HCT116 (cell line): ENCODE measurements around the gene COL23A1.

Experiments
- CEBPB ChIP-seq: IDR thresholded peaks from 2 replicates; pipeline ENCODE4 v1.6.1; 2012; ENCODE audit warnings: low read depth
- EZH2phosphoT487 ChIP-seq: fragments of 200-600 bp; IDR thresholded peaks from 2 replicates; pipeline ENCODE4 v1.6.1; 2018; ENCODE audit warnings: antibody characterized with exemption, borderline replicate concordance
- POLR2A ChIP-seq: IDR thresholded peaks from 2 replicates; pipeline ENCODE4 v1.7.0; 2011; ENCODE audit warnings: borderline replicate concordance; ENCODE audit not compliant: insufficient read depth, insufficient read length; ENCODE audit errors: extremely low read depth
- RAD21 ChIP-seq: IDR thresholded peaks from 2 replicates; pipeline ENCODE4 v1.6.1; 2012; ENCODE audit warnings: low read depth, mild to moderate bottlenecking
- ZFX ChIP-seq: fragments of 450-650 bp; IDR thresholded peaks from 2 replicates; pipeline ENCODE4 v1.6.1; 2017
- ZNF274 ChIP-seq: fragments of 200-500 bp; sonication (Bioruptor generic); IDR thresholded peaks from 2 replicates; pipeline ENCODE4 v1.6.1; 2014; ENCODE audit warnings: mild to moderate bottlenecking, low read depth, low read length, inconsistent platforms
- TF ChIP-seq, protein P1 (sequence below), 3 experiments: fragments of 200-600 bp in 1 of 3; sonication (generic) in 1 of 3; IDR thresholded peaks in 2 of 3; conservative IDR thresholded peaks in 1 of 3; 2 replicates each; pipeline ENCODE4 v1.5.1; 2012 to 2017; ENCODE audit warnings: low read depth in 2 of 3, low read length in 2 of 3, antibody characterized with exemption in 1 of 3, borderline replicate concordance in 1 of 3, control low read depth in 1 of 3, mild to moderate bottlenecking in 1 of 3, mixed read lengths in 1 of 3, mixed run types in 1 of 3, moderate library complexity in 1 of 3; ENCODE audit not compliant: insufficient read depth in 1 of 3

DNA sequence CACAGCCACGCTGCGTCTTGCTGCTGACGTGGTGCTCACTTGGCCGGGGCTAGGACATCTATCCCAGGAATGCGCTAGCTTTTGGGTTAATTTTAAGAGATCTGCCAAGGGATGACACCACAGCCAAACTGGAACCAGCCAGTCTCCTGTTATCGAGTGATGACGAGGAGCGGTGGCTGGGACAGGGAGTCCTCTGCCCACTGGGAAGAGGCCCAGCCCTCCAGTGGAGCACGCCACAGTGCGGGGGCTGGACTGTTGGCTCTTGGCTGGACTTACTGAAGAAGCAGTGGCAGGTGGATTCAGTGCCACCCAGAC, 302.4 kb downstream of the COL23A1 start:
- TF ChIP-seq CEBPB (no peak), POLR2A (no peak), RAD21 (no peak), ZNF274 (no peak), ZFX (no peak), EZH2phosphoT487 (no peak)
- TF ChIP-seq, protein P1, sequence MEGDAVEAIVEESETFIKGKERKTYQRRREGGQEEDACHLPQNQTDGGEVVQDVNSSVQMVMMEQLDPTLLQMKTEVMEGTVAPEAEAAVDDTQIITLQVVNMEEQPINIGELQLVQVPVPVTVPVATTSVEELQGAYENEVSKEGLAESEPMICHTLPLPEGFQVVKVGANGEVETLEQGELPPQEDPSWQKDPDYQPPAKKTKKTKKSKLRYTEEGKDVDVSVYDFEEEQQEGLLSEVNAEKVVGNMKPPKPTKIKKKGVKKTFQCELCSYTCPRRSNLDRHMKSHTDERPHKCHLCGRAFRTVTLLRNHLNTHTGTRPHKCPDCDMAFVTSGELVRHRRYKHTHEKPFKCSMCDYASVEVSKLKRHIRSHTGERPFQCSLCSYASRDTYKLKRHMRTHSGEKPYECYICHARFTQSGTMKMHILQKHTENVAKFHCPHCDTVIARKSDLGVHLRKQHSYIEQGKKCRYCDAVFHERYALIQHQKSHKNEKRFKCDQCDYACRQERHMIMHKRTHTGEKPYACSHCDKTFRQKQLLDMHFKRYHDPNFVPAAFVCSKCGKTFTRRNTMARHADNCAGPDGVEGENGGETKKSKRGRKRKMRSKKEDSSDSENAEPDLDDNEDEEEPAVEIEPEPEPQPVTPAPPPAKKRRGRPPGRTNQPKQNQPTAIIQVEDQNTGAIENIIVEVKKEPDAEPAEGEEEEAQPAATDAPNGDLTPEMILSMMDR (IDR thresholded peaks at IDR 0.05 in 2 of 3, conservative IDR thresholded peaks at IDR 0.05 in 1 of 3; ENCODE audit: borderline replicate concordance in 1 of 3, insufficient read depth in 1 of 3, low read depth in 2 of 3, low read length in 2 of 3) = no peak
